Upper lobe of left lung (tissue), 6 donors: ENCODE results near the gene CTR9. TPM values are rescaled to one million over a fixed set of nuclear protein-coding genes. Genes with fewer than 3 reads are reported as not detected.

ENCODE experiments used
- ATAC-seq, 2 donors: fragments of 200-7000 bp; cut with Tn5 transposase; one replicate each; pipeline ENCODE4 v1.9.1; 2022; ENCODE audit warnings: mild to moderate bottlenecking in 2 of 2, moderate library complexity in 2 of 2; ENCODE audit not compliant: low FRiP score in 2 of 2
- DNase-seq, 2 donors: peaks; one replicate each; pipeline ENCODE4 v3.0.0-alpha.2; 2019 to 2020
- H3K27ac ChIP-seq, 4 donors: fragments of 200-600 bp; sonication (generic); one replicate each; pipeline ENCODE4 v1.5.1; 2016 to 2019
- H3K27me3 ChIP-seq, 4 donors: fragments of 200-600 bp; sonication (generic); one replicate each; pipeline ENCODE4 v1.5.1; 2017 to 2019
- H3K36me3 ChIP-seq, 4 donors: fragments of 200-600 bp; sonication (generic); one replicate each; pipeline ENCODE4 v1.5.1; 2016 to 2019
- H3K4me1 ChIP-seq, 4 donors: fragments of 200-600 bp; sonication (generic); one replicate each; pipeline ENCODE4 v1.5.1; 2018 to 2019
- H3K4me3 ChIP-seq, 4 donors: fragments of 200-600 bp; sonication (generic); one replicate each; pipeline ENCODE4 v1.5.1; 2017 to 2019; ENCODE audit warnings: mild to moderate bottlenecking in 2 of 4, moderate library complexity in 1 of 4
- H3K9me3 ChIP-seq, 4 donors: fragments of 200-600 bp; sonication (generic); one replicate each; pipeline ENCODE4 v1.5.1; 2018 to 2019
- EP300 ChIP-seq, 4 donors: sonication (generic); formaldehyde crosslinking; IDR thresholded peaks; one replicate each; pipeline ENCODE4 v1.5.1; 2017; ENCODE audit warnings: antibody characterized with exemption in 4 of 4, control low read depth in 2 of 4
- POLR2A ChIP-seq, 4 donors: fragments of 450-650 bp; IDR thresholded peaks; one replicate each; pipeline ENCODE4 v1.5.1; 2016 to 2017; ENCODE audit warnings: antibody characterized with exemption in 4 of 4, mild to moderate bottlenecking in 2 of 4
- POLR2AphosphoS5 ChIP-seq, 2 donors: sonication (generic); formaldehyde crosslinking; IDR thresholded peaks; one replicate each; pipeline ENCODE4 v1.5.1; 2017; ENCODE audit warnings: antibody characterized with exemption in 2 of 2
- WGBS, 2 donors: methylation state at CpG; one replicate each; pipeline ENCODE4 v1.1.5; 2017 to 2018; 5-methylcytosine and 5-hydroxymethylcytosine counted together
- total RNA-seq, 6 donors: library from RNA; depleted of rRNA in 4 of 6; stranded (reverse); fragments of >200 nt in 4 of 6; gene quantifications; one replicate each; pipeline versions ENCODE4 v1.1.0 to v1.2.1, GENCODE V29; 2016 to 2021
- TF ChIP-seq, protein P1 (sequence below), 6 experiments: fragments of 450-650 bp in 4 of 6; fragments of 200-600 bp in 2 of 6; sonication (generic) in 2 of 6; IDR thresholded peaks; one replicate each; pipeline ENCODE4 v1.5.1; 2016 to 2019; ENCODE audit warnings: antibody characterized with exemption in 6 of 6
- donor health status: DM: no; HTN: no; CAD: no; lungs with moderate emphysema.
- donor health status: DM: no; HTN: yes; CAD: no; lungs with severe emphysema.

Gene CTR9
- total RNA-seq, 6 donors from 2014 or later, result 9.9 to 35.4 (median 26.9) TPM

DNA sequence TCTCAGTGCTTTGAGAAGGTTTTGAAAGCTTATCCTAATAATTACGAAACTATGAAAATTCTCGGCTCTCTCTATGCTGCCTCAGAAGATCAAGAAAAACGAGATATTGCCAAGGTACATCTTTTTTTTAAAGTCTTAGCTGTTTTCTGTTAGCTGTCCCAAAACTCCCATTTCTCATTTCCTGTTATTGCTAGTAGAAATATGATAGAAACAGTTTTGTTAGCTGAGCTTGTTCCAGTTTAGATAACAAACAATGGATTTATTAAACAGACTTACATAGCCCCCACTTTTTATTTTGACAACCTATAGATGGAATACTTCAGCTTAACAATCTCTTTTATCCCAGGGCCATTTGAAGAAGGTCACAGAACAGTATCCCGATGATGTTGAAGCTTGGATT, 12.7 kb downstream of the CTR9 start:
- DNase-seq (no peak), ATAC-seq (no peak)
- Histone ChIP-seq H3K4me3 (no peak overlapping the region), H3K27me3 (no peaks in the 10 kb centered on the region), H3K36me3 (peaks cover 17 to 84% (median 54%) of the 10 kb centered on the region in 4 donors), H3K27ac (no peak overlapping the region), H3K4me1 (no peaks in the 10 kb centered on the region), H3K9me3 (no peaks in the 10 kb centered on the region)
- 83 to 94% methylated on average over 4 of the region's 4 CpGs for WGBS, 2 donors
- no peak for TF ChIP-seq POLR2A (IDR thresholded peaks at IDR 0.05)
- TF ChIP-seq POLR2AphosphoS5 (IDR thresholded peaks at IDR 0.05), result no peak

DNA sequence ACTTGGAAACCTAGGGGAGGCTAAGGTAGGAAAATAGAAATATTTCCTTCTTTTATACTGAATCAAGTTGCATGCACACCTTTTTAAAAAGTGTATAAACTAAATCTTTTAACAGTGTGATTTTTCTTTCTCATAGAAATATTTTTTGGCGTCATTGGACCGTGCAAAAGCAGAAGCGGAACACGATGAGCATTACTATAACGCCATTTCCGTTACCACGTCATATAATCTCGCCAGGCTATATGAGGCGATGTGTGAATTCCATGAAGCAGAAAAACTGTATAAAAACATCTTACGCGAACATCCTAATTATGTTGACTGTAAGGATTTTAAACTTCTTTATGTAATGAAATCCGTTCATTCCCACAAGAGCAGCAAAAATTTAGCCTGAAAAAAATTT, 13.4 kb downstream of the CTR9 start:
- TF ChIP-seq POLR2A (IDR thresholded peaks at IDR 0.05) (no peak), POLR2AphosphoS5 (IDR thresholded peaks at IDR 0.05) (no peak), EP300 (IDR thresholded peaks at IDR 0.05) (no peak)
- TF ChIP-seq, protein P1, sequence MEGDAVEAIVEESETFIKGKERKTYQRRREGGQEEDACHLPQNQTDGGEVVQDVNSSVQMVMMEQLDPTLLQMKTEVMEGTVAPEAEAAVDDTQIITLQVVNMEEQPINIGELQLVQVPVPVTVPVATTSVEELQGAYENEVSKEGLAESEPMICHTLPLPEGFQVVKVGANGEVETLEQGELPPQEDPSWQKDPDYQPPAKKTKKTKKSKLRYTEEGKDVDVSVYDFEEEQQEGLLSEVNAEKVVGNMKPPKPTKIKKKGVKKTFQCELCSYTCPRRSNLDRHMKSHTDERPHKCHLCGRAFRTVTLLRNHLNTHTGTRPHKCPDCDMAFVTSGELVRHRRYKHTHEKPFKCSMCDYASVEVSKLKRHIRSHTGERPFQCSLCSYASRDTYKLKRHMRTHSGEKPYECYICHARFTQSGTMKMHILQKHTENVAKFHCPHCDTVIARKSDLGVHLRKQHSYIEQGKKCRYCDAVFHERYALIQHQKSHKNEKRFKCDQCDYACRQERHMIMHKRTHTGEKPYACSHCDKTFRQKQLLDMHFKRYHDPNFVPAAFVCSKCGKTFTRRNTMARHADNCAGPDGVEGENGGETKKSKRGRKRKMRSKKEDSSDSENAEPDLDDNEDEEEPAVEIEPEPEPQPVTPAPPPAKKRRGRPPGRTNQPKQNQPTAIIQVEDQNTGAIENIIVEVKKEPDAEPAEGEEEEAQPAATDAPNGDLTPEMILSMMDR (IDR thresholded peaks at IDR 0.05), result no peak
- H3K9me3 ChIP-seq, result no peaks in the 10 kb centered on the region
- no peaks in the 10 kb centered on the region for H3K4me1 ChIP-seq
- no peak overlapping the region for H3K4me3 ChIP-seq
- peaks cover 17 to 77% (median 54%) of the 10 kb centered on the region in 4 donors for H3K36me3 ChIP-seq
- H3K27me3 ChIP-seq, result no peaks in the 10 kb centered on the region
- ATAC-seq (no peak), DNase-seq (no peak)
- WGBS, 2 donors, result 87 to 89% methylated on average over 12 of the region's 12 CpGs
- no peak overlapping the region for H3K27ac ChIP-seq

DNA sequence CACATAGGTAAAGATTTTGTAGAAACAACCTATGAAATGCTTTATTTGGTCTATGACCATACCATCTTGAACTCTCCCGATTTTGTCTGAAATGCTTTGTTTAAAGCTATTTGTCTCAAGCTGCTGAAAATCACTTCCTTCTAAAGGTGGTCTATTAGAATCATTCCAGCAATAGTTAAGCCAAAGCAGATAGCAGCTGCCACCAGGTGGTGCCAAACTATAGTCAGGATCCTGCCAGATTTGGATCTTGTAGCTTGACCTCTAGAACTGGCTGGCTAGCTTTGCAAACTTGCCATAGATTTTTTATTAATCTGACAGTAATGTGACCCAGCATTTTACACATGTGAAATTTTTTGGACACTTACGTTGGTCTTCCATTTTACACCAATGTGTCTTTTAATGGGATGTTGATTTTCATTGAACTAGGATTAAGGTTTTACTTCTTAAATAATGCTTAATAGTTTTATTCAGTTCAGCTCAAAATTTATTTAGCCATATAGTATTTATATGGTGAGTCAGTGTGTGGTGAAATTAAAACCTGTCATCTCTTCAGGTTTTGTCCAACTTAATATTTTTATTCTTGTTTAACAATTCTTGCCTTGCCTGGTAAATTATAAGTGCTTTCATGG, 19.7 kb downstream of the CTR9 start:
- Histone ChIP-seq H3K27ac (no peak overlapping the region), H3K27me3 (no peaks in the 10 kb centered on the region), H3K9me3 (no peaks in the 10 kb centered on the region), H3K4me1 (no peaks in the 10 kb centered on the region), H3K36me3 (peaks cover 16 to 58% (median 42%) of the 10 kb centered on the region in 4 donors), H3K4me3 (no peak overlapping the region)
- TF ChIP-seq EP300 (IDR thresholded peaks at IDR 0.05) (no peak), POLR2AphosphoS5 (IDR thresholded peaks at IDR 0.05) (no peak), POLR2A (IDR thresholded peaks at IDR 0.05) (no peak)
- TF ChIP-seq, protein P1 (IDR thresholded peaks at IDR 0.05), result peak in 5 of 6 experiments; percentile 28 to 58 (median 47)
- 43 to 62% methylated on average over 2 of the region's 2 CpGs for WGBS, 2 donors
- peak in 1 of 2 donors; percentile 43 for ATAC-seq
- peak in 1 of 2 donors; percentile 45 for DNase-seq

DNA sequence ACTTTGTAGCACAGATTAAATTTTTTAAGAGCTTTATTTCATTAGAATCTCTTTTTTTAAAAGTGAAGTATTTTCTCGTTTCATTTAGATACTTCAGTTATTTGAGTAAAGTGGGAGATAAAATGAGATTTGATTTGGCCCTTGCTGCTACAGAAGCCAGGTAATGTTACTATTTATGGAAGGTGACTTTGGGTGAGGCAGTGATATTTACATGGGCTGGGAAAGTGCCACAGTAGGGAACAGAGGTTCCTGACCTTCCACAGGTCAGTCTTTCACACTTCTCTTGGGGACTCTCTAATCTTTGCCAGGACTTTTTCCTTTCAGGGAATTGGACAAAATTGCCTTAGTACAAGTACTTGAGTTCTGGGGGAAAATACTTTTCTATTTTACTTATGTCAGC, 20.4 kb downstream of the CTR9 start:
- 65 to 72% methylated on average over 1 of the region's 1 CpG for WGBS, 2 donors
- H3K36me3 ChIP-seq, result peaks cover 8 to 60% (median 46%) of the 10 kb centered on the region in 4 donors

DNA sequence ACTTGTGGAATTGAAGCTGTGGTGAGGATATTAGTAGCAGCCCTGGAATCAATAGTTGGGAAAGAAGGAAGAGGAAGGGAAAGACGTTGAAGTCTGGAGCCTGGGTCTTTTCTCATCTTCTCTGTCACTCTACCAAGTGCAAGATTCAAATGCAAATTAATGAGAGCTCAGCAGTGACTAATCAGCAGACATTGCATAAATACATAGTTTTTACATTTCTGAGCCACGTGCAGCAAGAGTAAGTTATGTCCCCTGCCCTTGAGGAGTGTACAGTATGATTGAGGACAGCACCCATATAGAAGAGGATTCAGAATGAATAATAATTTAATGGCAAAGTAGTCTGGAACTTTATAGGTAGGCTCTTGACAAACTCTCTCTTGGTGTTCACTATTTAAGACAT, 23.8 kb downstream of the CTR9 start:
- Histone ChIP-seq H3K27ac (no peak overlapping the region), H3K36me3 (peaks cover 0 to 66% (median 55%) of the 10 kb centered on the region in 4 donors), H3K4me1 (peaks cover 0 to 7% (median 4%) of the 10 kb centered on the region in 4 donors), H3K27me3 (no peaks in the 10 kb centered on the region), H3K9me3 (no peaks in the 10 kb centered on the region), H3K4me3 (no peak overlapping the region)
- ATAC-seq (no peak), DNase-seq (no peak)
- WGBS, 2 donors, result 86 to 91% methylated on average over 2 of the region's 2 CpGs
- TF ChIP-seq EP300 (IDR thresholded peaks at IDR 0.05) (no peak), POLR2AphosphoS5 (IDR thresholded peaks at IDR 0.05) (no peak), POLR2A (IDR thresholded peaks at IDR 0.05) (no peak)
- TF ChIP-seq, protein P1 (IDR thresholded peaks at IDR 0.05), result no peak

More for the DNA sequence above, 20.4 kb downstream of the CTR9 start:
- Histone ChIP-seq H3K27me3 (no peaks in the 10 kb centered on the region), H3K27ac (no peak overlapping the region), H3K4me3 (no peak overlapping the region), H3K9me3 (no peaks in the 10 kb centered on the region), H3K4me1 (no peaks in the 10 kb centered on the region)
- no peak for DNase-seq
- ATAC-seq, result no peak
- TF ChIP-seq POLR2AphosphoS5 (IDR thresholded peaks at IDR 0.05) (no peak), EP300 (IDR thresholded peaks at IDR 0.05) (no peak), POLR2A (IDR thresholded peaks at IDR 0.05) (no peak)
- TF ChIP-seq, protein P1 (IDR thresholded peaks at IDR 0.05), result no peak
